Hematopoietic multipotent progenitor cell treated with erythropoietin and hydrocortisone succinate and interleukin-3 and kit ligand, for 4 days (in vitro differentiated cells): ENCODE measurements around the gene GALNT2.

ENCODE experiments used
- DNase-seq: peaks from one replicate; pipeline ENCODE4 v3.0.0-alpha.2; 2015

The GALNT2 gene

GRCh38 chr1:230136453-230137336, 69.7 kb downstream of the GALNT2 start:
- no peak for DNase-seq

- no peak for DNase-seq
These were observed 70.3 kb downstream of the GALNT2 start for GRCh38 chr1:230137337-230137815.

- DNase-seq: no peak
These were observed 71.7 kb downstream of the GALNT2 start for GRCh38 chr1:230138561-230139239.

- DNase-seq: peak; percentile 55
These were observed 72.3 kb downstream of the GALNT2 start for GRCh38 chr1:230139315-230139714.

GRCh38 chr1:230139741-230140140, 72.7 kb downstream of the GALNT2 start:
- no peak for DNase-seq

- DNase-seq: no peak
These were observed 73.4 kb downstream of the GALNT2 start for GRCh38 chr1:230140221-230141020.

- no peak for DNase-seq
These were observed 74.1 kb downstream of the GALNT2 start for GRCh38 chr1:230141021-230141648.

- DNase-seq: no peak
These were observed 75.0 kb downstream of the GALNT2 start for GRCh38 chr1:230141797-230142607.

GRCh38 chr1:230142608-230143210, 75.7 kb downstream of the GALNT2 start:
- no peak for DNase-seq

- peak; percentile 97 for DNase-seq
These were observed 76.5 kb downstream of the GALNT2 start for GRCh38 chr1:230143534-230143933.

- DNase-seq: no peak
These were observed 77.1 kb downstream of the GALNT2 start for GRCh38 chr1:230144010-230144614.

- peak; percentile 64 for DNase-seq
These were observed 77.9 kb downstream of the GALNT2 start for GRCh38 chr1:230144758-230145504.

GRCh38 chr1:230145505-230145899, 78.5 kb downstream of the GALNT2 start:
- DNase-seq: peak; percentile 84

GRCh38 chr1:230145953-230146476, 79.0 kb downstream of the GALNT2 start:
- DNase-seq: peak; percentile 94

- DNase-seq: no peak
These were observed 79.7 kb downstream of the GALNT2 start for GRCh38 chr1:230146709-230147108.

GRCh38 chr1:230147253-230148125, 80.5 kb downstream of the GALNT2 start:
- DNase-seq: no peak

GRCh38 chr1:230148126-230148652, 81.2 kb downstream of the GALNT2 start:
- no peak for DNase-seq

GRCh38 chr1:230148768-230149469, 81.9 kb downstream of the GALNT2 start:
- DNase-seq: no peak
